Ovary (tissue), 3 donors: ENCODE measurements around the gene FAM110A.

Experiments used
- CTCF ChIP-seq, 3 donors: fragments of 450-650 bp in 2 of 3; fragments of 200-600 bp in 1 of 3; IDR thresholded peaks; one replicate each; pipeline versions ENCODE4 v1.5.1 to v1.8.0; 2016 to 2022; ENCODE audit warnings: antibody characterized with exemption in 3 of 3, mild to moderate bottlenecking in 1 of 3
- EP300 ChIP-seq: sonication (generic); formaldehyde crosslinking; IDR thresholded peaks from one replicate; pipeline ENCODE4 v1.6.1; 2017; ENCODE audit warnings: antibody characterized with exemption
- POLR2A ChIP-seq: fragments of 450-650 bp; IDR thresholded peaks from one replicate; pipeline ENCODE4 v1.6.1; 2017; ENCODE audit warnings: antibody characterized with exemption, mild to moderate bottlenecking, moderate library complexity
- donor health status: DM: no; HTN: no; CAD: no.

GRCh38 chr20:889106-889505 lies 55.6 kb downstream of the FAM110A start:
- TF ChIP-seq CTCF (IDR thresholded peaks at IDR 0.05), result no peak
- TF ChIP-seq POLR2A, result no peak
- no peak for TF ChIP-seq EP300
